ENCODE data around the gene METRNL.

METRNL gene

DNA sequence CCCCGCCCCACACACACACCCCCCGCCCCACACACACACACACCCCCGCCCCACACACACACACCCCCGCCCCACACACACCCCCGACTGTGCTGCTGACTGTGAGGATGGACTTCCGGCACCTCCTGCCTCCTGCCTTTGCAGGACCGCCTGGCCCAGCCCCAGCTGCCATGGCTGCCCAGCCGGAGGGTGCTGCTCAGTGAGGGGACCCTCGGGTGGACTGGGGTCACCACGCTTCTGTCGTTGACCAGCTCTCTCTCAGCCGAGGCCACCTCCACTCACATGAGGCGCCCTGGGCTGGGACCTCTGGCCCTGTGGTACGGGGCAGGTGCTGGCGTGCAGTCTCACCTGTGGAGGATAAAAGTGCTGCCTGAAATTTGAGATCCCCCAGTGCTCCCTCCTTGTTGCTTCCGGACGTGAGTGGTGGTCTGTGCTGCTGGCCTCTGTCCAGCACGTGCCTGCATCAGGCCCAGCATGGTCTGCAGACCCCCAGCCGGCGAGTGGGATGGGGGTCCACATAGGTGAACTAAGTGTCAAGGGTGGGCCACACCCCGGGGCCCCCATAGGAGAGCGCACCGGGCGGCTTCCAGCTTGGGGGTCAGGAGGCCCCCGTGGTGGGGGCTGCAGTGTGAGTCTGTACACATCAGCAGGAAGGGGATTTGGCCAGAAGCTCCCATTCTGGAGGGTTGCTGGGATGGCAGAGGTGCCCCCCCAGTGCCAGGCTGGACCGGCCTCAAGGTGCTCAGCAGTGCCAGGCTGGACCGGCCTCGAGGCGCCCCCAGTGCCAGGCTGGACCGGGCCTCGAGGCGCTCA is 11.2 kb downstream of the METRNL start:
- no peaks in the 10 kb centered on the region for H3K4me1 ChIP-seq (ENCODE audit: insufficient read depth, low read length)

DNA sequence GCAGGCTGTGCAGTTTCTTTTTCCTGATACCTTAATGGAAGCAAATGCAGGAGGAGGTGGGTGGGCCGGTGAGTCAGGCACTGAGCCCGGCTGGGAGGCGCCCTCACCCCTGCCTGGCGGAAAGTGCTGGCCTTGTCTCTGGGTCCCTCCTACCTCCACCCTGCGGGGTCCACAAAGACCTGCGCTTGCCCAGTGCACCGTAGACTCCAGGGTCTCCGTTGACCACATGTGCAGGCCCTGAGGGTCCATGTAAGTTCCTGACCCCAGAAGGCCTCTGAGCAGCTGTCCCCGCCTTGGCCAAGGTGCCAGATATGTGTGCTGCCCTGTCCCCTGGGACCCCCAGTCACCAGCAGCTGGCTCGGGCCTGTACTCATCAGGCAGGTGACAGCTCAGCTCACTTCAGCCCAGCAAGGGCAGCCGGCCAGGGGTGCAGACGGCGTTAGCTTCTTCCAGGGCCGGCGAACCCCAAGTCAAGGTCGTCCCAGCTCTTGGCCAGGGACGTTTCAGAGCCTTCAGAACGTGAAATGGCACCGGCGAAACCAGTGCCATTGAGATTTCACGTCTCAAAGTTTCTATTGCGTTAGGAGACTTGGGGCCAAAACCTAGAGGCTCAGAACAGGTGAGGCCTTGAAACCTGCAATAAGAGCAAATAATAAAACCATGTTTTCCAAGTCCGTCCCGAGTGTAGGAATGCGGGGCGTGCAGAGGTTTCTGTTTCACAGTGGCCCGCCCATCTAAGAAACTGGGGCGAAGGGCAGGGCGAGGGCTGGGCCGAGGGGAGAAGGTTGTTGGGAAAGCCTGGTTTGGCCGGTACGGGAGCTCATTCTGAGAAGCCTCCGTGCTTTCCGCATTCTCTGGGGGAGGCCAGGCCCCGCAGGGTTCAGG is 12.1 kb downstream of the METRNL start:
- Histone ChIP-seq H3K27me3 (ENCODE audit: insufficient read depth, low read length) (no peaks in the 10 kb centered on the region), H3K9me3 (ENCODE audit: insufficient read depth, low read depth, low read length) (no peaks in the 10 kb centered on the region), H3K9ac (ENCODE audit: low read depth, low read length) (no peak overlapping the region), H3K27ac (ENCODE audit: low read length) (no peak overlapping the region), H3K4me1 (ENCODE audit: insufficient read depth, low read length) (no peaks in the 10 kb centered on the region), H3K4me3 (ENCODE audit: low read length) (no peak overlapping the region), H3K36me3 (ENCODE audit: insufficient read depth, low read depth, low read length) (peaks cover 14% of the 10 kb centered on the region; the same call in 1 of the 2 replicates)

More for the DNA sequence above, 11.2 kb downstream of the METRNL start:
- Histone ChIP-seq H3K27ac (ENCODE audit: low read length) (no peak overlapping the region), H3K9ac (ENCODE audit: low read depth, low read length) (no peak overlapping the region), H3K27me3 (ENCODE audit: insufficient read depth, low read length) (no peaks in the 10 kb centered on the region), H3K9me3 (ENCODE audit: insufficient read depth, low read depth, low read length) (no peaks in the 10 kb centered on the region), H3K4me3 (ENCODE audit: low read length) (no peak overlapping the region), H3K36me3 (ENCODE audit: insufficient read depth, low read depth, low read length) (peaks cover 7% of the 10 kb centered on the region; the same call in 1 of the 2 replicates)

DNA sequence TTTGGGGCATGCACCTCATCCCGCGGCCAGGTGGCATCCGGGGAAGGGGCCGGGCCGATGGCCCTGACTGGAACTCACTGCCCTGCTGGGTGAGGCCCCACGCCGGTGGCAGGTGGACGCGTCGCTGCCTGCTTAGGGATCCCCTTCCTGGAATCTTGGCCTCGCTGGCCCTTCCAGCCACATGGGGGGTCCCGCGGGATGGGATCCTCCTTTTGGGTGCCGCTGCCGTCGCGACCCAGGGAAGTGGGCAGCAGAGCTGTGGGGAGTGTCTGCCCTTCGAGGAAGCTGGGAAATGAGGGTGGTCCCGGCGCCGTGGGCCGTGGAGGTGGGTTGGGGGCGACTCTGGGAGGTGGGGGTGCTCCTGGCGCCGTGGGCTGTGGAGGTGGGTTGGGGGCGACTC is 12.8 kb downstream of the METRNL start:
- Histone ChIP-seq H3K4me1 (ENCODE audit: insufficient read depth, low read length) (no peaks in the 10 kb centered on the region), H3K36me3 (ENCODE audit: insufficient read depth, low read depth, low read length) (peaks cover 14% of the 10 kb centered on the region; the same call in 1 of the 2 replicates), H3K4me3 (ENCODE audit: low read length) (no peak overlapping the region), H3K27me3 (ENCODE audit: insufficient read depth, low read length) (no peaks in the 10 kb centered on the region), H3K9ac (ENCODE audit: low read depth, low read length) (no peak overlapping the region), H3K27ac (ENCODE audit: low read length) (no peak overlapping the region), H3K9me3 (ENCODE audit: insufficient read depth, low read depth, low read length) (no peaks in the 10 kb centered on the region)

DNA sequence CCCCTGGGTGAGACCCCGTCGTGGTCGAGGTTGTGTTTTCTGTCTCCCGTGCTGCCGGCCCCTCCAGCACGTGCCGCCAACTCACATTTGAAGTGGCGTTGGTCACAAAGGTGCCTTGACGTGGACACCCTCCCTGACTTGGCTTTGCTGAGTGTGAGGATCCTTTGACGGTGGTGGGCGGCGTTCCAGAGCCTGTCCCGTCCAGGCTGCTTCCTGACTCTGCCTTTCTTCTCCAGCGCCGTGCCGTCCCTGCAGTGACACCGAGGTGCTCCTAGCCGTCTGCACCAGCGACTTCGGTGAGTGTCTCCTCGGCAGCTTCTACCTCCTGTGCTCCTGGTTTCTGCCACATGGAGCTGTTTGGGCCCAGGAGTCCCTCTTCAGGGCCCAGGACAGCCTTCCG is 13.5 kb downstream of the METRNL start:
- Histone ChIP-seq H3K27me3 (ENCODE audit: insufficient read depth, low read length) (no peaks in the 10 kb centered on the region), H3K9me3 (ENCODE audit: insufficient read depth, low read depth, low read length) (no peaks in the 10 kb centered on the region), H3K4me1 (ENCODE audit: insufficient read depth, low read length) (no peaks in the 10 kb centered on the region), H3K36me3 (ENCODE audit: insufficient read depth, low read depth, low read length) (peaks cover 14% of the 10 kb centered on the region; the same call in 1 of the 2 replicates), H3K9ac (ENCODE audit: low read depth, low read length) (no peak overlapping the region), H3K27ac (ENCODE audit: low read length) (no peak overlapping the region), H3K4me3 (ENCODE audit: low read length) (no peak overlapping the region)

DNA sequence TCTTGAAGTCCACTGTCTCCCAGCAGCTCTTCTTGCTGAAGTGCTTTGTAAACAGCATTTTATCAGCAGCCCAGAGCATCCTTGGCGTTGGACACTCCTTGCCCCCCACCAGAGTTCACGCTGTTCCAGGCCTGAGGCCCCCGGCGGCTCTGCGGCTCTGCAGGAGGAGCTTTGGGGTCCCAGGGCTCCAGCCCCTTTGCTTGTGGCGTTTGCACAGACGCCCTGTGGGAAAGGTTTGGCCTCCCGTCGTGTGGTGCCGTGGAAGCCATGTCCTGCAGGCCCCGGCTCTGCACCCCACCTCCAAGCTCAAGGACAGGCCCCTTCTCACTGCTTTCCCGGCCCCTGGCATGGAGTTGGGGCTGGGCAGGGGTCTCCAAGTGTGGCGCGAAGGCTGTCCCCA is 14.1 kb downstream of the METRNL start:
- H3K9ac ChIP-seq (ENCODE audit: low read depth, low read length): no peak overlapping the region
- no peak overlapping the region for H3K4me3 ChIP-seq (ENCODE audit: low read length)
- peaks cover 14% of the 10 kb centered on the region; the same call in 1 of the 2 replicates for H3K36me3 ChIP-seq (ENCODE audit: insufficient read depth, low read depth, low read length)

DNA sequence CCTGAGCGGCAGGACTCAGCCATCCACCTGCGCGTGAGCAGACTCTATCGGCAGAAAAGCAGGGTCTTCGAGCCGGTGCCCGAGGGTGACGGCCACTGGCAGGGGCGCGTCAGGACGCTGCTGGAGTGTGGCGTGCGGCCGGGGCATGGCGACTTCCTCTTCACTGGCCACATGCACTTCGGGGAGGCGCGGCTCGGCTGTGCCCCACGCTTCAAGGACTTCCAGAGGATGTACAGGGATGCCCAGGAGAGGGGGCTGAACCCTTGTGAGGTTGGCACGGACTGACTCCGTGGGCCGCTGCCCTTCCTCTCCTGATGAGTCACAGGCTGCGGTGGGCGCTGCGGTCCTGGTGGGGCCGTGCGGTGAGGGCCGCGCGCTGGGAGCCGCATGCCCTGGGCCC is 14.9 kb downstream of the METRNL start:
- Histone ChIP-seq H3K9me3 (ENCODE audit: insufficient read depth, low read depth, low read length) (no peaks in the 10 kb centered on the region), H3K27me3 (ENCODE audit: insufficient read depth, low read length) (no peaks in the 10 kb centered on the region), H3K36me3 (ENCODE audit: insufficient read depth, low read depth, low read length) (peaks cover 14% of the 10 kb centered on the region; the same call in 1 of the 2 replicates), H3K4me3 (ENCODE audit: low read length) (no peak overlapping the region), H3K9ac (ENCODE audit: low read depth, low read length) (no peak overlapping the region), H3K4me1 (ENCODE audit: insufficient read depth, low read length) (peaks cover 3% of the 10 kb centered on the region; the same call in 1 of the 2 replicates), H3K27ac (ENCODE audit: low read length) (no peak overlapping the region)

More for the DNA sequence above, 14.1 kb downstream of the METRNL start:
- Histone ChIP-seq H3K4me1 (ENCODE audit: insufficient read depth, low read length) (peaks cover 2% of the 10 kb centered on the region; the same call in 1 of the 2 replicates), H3K27ac (ENCODE audit: low read length) (no peak overlapping the region), H3K9me3 (ENCODE audit: insufficient read depth, low read depth, low read length) (no peaks in the 10 kb centered on the region), H3K27me3 (ENCODE audit: insufficient read depth, low read length) (no peaks in the 10 kb centered on the region)

DNA sequence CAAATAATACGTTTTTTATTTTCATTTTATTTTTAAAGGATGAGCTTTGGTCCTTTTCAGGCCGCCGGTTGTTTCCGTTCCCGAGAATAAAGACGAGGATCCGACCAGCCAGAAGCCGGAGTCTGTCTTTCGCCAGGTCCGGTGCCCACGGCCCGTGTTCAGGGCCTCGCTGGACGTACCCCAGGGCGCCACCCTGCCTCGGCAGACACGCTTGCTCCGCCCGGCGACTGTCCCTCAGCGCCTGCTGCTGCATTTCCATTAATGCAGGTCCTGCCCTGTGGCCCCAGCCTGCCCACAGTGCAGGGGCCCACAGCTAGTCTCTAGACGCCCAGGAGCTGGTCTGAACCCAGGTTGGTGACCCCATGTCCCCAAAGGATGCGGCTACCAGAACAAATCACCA is 15.6 kb downstream of the METRNL start:
- H3K36me3 ChIP-seq (ENCODE audit: insufficient read depth, low read depth, low read length): peaks cover 14% of the 10 kb centered on the region; the same call in 1 of the 2 replicates

DNA sequence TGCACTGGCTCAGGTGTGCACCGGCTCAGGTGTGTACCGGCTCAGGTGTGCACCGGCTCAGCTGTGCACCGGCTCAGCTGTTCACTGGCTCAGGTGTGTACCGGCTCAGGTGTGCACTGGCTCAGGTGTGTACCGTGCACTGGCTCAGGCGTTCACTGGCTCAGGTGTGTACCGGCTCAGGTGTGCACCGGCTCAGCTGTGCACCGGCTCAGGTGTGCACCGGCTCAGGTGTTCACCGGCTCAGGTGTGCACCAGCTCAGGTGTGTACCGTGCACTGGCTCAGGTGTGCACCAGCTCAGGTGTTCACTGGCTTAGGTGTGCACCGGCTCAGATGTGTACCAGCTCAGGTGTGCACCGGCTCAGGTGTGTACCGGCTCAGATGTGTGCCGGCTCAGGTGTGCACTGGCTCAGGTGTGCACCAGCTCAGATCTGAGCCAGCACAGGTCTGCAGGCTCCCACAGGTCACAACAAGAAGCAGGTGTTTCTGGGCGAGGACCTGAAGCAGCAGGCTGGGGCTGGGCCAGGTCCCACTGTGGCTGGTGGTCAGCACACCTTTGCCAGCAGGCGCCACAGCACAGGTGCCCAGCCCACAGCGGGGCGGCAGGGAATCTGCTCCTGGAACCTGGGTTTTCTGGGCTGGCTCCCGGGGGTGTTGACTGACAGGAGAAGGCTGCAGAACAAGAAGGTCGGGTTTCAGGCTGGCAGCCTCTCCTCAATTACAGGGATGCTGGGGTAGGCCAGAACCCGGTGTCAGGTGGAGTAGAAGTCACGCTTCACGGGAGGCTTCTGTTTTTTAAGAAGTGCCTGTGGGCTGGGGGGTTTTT is 17.2 kb downstream of the METRNL start:
- peaks cover 14% of the 10 kb centered on the region; the same call in 1 of the 2 replicates for H3K36me3 ChIP-seq (ENCODE audit: insufficient read depth, low read depth, low read length)

More for the DNA sequence above, 15.6 kb downstream of the METRNL start:
- no peaks in the 10 kb centered on the region for H3K9me3 ChIP-seq (ENCODE audit: insufficient read depth, low read depth, low read length)
- no peak overlapping the region for H3K9ac ChIP-seq (ENCODE audit: low read depth, low read length)
- H3K27me3 ChIP-seq (ENCODE audit: insufficient read depth, low read length): no peaks in the 10 kb centered on the region
- H3K4me1 ChIP-seq (ENCODE audit: insufficient read depth, low read length): peaks cover 3% of the 10 kb centered on the region; the same call in 1 of the 2 replicates
- H3K27ac ChIP-seq (ENCODE audit: low read length): no peak overlapping the region
- H3K4me3 ChIP-seq (ENCODE audit: low read length): no peak overlapping the region

GRCh38 chr17:83097831-83098230 is 18.4 kb downstream of the METRNL start:
- Histone ChIP-seq H3K27me3 (ENCODE audit: insufficient read depth, low read length) (no peaks in the 10 kb centered on the region), H3K27ac (ENCODE audit: low read length) (no peak overlapping the region)

More for the DNA sequence above, 17.2 kb downstream of the METRNL start:
- Histone ChIP-seq H3K4me3 (ENCODE audit: low read length) (no peak overlapping the region), H3K27ac (ENCODE audit: low read length) (no peak overlapping the region), H3K27me3 (ENCODE audit: insufficient read depth, low read length) (no peaks in the 10 kb centered on the region), H3K9me3 (ENCODE audit: insufficient read depth, low read depth, low read length) (no peaks in the 10 kb centered on the region), H3K4me1 (ENCODE audit: insufficient read depth, low read length) (peaks cover 3% of the 10 kb centered on the region; the same call in 1 of the 2 replicates), H3K9ac (ENCODE audit: low read depth, low read length) (no peak overlapping the region)

DNA sequence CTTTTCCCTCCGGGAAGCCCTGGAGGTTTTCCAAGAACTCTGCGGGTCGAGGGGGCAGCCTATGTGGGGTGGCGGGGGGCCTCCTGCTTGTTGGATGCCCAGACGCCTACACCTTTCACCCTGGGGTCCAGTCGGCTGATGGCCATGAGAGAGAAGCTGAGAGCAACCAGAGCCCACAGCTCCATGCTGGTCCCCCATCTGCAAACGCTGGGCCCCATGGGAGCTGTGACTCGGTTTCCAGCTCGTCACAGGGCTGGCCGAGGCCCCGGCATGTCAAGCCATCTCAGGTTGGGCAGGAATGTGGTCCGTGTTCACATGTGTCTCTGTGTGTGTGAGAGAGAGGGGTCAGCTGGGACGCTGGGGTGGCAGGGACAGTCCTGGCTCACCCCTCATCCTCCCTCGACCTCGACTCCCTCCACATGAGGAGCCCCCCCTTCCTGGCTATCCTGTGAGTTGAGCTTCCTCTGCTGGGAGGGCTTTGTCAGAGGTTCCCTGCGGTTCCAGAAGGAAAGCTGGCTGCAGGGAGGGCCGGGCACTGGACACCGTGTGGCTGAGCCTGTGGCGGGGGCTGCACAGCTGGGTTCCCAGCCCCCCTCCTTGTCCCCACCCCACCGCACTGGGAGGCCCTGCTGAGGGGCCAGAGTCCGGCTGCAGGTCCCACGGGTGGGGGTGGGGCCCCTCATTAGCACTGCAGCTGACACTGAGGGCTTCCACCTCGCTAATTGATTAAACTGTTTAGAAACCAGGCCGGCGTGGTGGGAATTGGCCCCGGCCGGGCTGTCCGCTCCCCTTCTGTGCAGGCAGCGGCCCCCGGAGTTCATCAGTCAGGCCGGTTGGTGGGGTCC is 19.1 kb downstream of the METRNL start:
- Histone ChIP-seq H3K4me3 (ENCODE audit: low read length) (no peak overlapping the region), H3K36me3 (ENCODE audit: insufficient read depth, low read depth, low read length) (peaks cover 14% of the 10 kb centered on the region; the same call in 1 of the 2 replicates), H3K9me3 (ENCODE audit: insufficient read depth, low read depth, low read length) (no peaks in the 10 kb centered on the region), H3K9ac (ENCODE audit: low read depth, low read length) (no peak overlapping the region), H3K27me3 (ENCODE audit: insufficient read depth, low read length) (no peaks in the 10 kb centered on the region), H3K4me1 (ENCODE audit: insufficient read depth, low read length) (peaks cover 3% of the 10 kb centered on the region; the same call in 1 of the 2 replicates), H3K27ac (ENCODE audit: low read length) (no peak overlapping the region)

More at GRCh38 chr17:83097831-83098230, 18.4 kb downstream of the METRNL start:
- Histone ChIP-seq H3K36me3 (ENCODE audit: insufficient read depth, low read depth, low read length) (peaks cover 14% of the 10 kb centered on the region; the same call in 1 of the 2 replicates), H3K4me1 (ENCODE audit: insufficient read depth, low read length) (peaks cover 3% of the 10 kb centered on the region; the same call in 1 of the 2 replicates), H3K9me3 (ENCODE audit: insufficient read depth, low read depth, low read length) (no peaks in the 10 kb centered on the region), H3K4me3 (ENCODE audit: low read length) (no peak overlapping the region), H3K9ac (ENCODE audit: low read depth, low read length) (no peak overlapping the region)
